IPS-18c (cell line): ENCODE results near the gene FBXO24.

Source experiments
- H3K4me3 ChIP-seq: 2 replicates; pipeline ENCODE4 v1.7.0; 2013; ENCODE audit warnings: low read depth, mild to moderate bottlenecking, low read length, moderate library complexity; ENCODE audit not compliant: insufficient read depth
- H3K9me3 ChIP-seq: one replicate; pipeline ENCODE4 v1.6.1; 2013; ENCODE audit warnings: mild to moderate bottlenecking, low read length, moderate library complexity; ENCODE audit not compliant: control insufficient read depth, insufficient read depth

FBXO24 gene

DNA sequence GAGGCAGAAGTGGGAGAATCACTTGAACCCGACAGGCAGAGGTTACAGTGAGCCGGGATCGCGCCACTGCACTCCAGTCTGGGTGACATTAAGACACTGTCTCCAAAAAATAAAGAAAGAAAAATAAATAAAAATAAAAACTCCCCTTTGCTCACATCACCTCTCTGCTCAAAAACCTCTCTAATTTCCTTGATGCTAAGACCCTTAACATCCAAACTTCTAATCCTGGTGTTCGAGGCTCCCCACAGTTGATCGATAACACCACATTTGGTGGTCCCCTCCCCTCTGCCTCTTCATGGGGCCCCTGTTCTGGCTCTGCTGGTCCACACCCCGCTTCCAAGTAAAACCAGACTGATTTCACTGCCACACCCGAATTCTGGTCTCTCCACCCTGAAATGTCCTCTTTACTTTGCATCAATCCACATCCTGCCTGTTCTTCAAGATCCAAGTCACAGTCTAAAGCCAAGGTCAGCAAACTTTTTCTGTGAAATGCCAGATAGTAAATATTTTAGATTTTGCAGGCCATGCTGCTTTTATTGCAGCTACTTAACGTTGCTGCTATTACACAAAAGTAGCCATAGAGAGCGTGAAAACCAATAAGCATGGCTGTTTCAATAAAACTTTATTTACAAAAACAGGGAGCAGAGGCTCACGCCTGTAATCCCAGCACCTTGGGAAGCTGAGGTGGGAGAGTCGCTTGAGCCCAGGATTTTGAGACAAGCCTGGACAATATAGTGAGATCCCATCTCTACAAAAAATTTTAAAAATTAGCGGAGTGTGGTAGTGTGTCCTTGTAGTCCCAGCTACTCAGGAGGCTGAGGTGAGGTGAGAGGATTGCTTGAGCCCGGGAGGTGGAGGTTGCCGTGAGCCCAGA lies 38.1 kb downstream of the FBXO24 start:
- Histone ChIP-seq H3K4me3 (no peak overlapping the region), H3K9me3 (no peaks in the 10 kb centered on the region)

DNA sequence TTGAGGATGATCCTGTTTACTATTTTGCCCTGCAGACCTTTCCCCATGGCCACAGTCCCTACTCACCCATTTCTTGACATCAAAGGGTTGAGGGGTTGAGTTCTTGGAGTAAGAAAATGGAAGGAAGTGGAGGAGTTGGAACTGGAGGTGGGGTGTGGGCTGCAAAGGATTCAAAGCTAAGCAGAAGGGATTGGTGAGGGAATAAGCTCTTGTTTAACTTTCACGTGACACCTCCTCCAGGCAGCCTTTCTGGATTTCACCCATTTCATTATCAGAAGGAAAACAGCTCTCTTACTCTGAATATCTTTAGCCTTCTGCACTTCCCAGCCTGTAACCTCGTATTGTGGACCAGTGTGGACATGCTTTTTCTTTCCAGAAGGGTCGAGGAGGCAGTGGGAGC lies 39.9 kb downstream of the FBXO24 start:
- no peaks in the 10 kb centered on the region for H3K9me3 ChIP-seq
- H3K4me3 ChIP-seq: peak overlapping the region; percentile 46

DNA sequence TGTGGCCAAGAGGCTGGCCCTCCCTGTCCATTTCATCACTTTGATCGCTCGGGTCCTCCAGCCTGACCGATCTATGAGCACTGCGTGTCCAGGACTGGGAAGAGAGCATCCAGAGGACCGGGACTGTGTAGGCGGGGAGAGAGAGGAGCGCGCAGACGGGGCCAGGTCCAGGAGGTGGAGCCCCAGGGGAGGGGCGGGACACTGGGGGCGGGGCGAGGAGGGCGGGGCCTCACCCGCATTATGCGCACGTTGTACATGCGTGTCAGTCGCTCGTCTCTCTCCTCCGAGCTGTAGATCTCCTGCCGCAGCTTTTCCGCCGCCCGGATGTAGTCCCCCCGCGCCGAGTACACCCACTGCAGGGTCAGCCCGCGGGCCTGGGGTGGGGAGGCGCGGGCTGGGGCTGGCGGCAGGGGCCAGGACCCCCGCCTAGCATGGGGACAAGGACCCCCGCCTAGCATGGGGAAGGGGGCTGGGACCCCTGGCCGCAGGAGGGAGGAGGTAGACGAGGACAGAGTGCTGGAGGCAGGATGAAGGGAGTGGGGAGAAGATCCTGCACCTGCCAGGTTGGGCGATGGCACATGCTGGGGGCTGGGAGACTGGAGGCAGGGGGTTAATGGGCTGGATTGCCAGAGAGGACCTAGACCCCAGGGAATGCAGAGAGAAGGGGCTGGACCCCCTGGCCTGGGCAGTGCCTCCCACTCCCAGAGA lies 40.6 kb downstream of the FBXO24 start:
- H3K4me3 ChIP-seq: peak overlapping the region; percentile 46
- no peaks in the 10 kb centered on the region for H3K9me3 ChIP-seq

DNA sequence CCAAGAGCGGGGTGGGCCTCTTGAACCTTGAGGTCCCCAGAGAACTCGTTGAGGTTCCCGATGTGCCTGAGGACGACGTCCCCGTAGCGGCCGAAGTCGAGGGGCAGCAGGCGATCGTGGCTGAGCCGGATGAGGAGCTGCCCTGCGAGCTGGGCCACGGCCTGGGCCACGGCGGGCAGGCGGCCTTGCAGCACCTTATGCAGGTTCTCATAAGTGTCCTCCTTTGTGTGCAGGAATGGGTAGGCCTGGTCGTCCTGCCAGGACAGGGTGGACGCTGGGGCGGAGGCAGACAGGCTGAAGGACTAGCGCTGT lies 41.1 kb downstream of the FBXO24 start:
- H3K4me3 ChIP-seq: peak overlapping the region; percentile 43
- no peaks in the 10 kb centered on the region for H3K9me3 ChIP-seq

DNA sequence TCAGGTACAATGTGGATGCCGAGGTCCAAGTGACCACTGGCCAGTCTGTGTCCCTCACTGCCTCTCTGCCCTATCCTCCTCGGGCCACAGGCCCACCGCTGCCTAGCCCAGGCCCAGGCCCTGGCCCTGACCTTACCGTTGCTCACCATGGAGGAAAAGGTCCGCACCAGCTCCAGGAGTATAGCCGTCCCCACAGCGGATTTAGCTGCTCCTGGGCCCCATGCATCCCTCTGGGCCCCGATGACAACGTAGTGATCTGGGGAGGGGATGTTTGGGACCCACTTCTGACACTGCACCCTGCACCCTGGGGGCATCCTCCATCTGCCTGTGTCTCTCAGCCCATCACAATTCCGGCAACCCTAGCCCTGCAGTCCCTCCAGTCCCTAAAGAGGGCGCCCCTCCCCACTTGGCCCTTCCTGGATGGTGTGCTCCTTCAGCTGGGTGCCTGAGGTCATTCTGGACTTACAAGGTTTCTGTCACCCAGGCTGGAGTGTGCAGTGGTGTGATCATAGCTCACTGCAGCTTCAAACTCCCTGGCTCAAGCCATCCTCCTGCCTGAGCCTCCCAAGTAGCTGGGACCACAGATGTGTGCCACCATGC lies 43.1 kb downstream of the FBXO24 start:
- no peak overlapping the region for H3K4me3 ChIP-seq
- H3K9me3 ChIP-seq: no peaks in the 10 kb centered on the region

DNA sequence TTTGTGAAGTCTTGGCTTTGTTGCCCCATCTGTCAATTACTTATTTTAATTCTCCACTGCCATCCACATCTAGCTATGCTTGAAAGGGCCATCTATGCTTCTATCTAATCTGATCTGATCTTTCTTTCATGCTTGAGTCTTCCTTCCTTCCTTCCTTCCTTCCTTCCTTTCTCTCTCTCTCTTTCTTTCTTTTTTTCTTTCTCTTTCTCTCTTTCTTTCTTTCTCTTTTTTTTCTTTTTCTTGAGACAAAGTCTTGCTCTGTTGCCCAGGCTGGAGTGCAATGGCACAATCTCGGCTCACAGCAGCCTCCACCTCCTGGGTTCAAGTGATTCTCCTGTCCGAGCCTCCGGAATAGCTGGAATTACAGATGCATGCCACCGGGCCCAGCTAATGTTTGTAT lies 43.9 kb downstream of the FBXO24 start:
- Histone ChIP-seq H3K4me3 (no peak overlapping the region), H3K9me3 (no peaks in the 10 kb centered on the region)

DNA sequence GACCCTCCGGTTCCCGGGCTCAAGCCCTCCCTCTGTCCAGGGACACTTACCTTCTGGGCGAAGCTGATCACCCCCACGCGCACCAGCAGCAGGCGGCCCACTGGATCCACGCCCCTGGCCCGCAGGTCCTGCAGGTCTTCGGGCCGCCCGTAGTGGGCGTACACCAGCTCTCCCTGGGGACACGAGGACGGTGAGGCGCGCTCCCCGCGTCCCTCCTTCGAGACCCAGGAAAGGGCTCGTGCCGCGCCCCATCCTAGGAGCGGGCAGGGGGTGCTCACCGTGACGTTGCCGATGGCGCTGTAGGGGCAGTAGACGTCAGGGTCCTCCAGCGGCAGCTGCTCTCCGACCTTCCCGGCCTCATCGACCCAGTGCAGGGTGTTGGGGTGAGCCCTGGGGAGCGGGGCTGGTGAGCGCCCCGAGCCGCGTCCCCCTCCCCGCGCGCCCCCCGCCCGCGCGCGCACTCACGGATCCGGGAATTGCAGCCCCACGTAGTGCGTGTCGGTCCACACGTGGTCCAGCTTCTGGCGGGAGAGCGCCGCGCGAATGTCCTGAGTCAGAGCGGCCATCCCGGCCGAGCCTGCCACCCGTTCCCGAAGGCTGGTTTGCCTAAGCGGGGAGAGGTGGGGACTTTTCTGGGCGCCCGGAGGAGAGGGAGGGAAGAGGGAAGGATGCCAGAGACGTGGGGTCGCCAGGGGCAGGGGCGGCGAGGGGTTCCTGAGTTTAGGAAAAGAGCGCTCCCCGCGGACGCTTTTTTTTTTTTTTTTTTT lies 47.0 kb downstream of the FBXO24 start:
- no peaks in the 10 kb centered on the region for H3K9me3 ChIP-seq
- peak overlapping the region; percentile 58 for H3K4me3 ChIP-seq

DNA sequence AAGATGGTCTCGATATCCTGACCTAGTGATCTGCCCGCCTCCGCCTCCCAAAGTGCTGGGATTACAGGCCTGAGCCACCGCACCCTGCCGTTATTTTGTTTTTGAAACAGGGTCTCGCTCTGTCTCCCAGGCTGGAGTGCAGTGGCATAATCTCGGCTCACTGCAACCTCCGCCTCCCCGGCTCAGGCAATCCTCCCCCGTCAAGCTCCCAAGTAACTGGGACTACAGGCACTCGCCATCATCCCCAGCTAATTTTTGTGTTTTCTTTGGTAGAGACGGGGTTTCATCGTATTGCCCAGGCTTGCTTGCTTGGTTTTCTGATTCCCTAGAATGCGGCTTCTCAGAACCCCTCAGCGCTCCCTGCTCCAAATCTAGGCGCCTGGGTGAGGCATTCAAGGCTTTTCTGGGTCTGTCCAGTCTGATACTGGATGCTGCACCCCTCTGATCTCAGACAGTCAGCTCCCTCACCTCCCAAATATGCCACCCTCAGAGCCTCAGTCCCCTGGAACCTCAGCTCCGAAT lies 53.9 kb downstream of the FBXO24 start:
- Histone ChIP-seq H3K4me3 (no peak overlapping the region), H3K9me3 (no peaks in the 10 kb centered on the region)

DNA sequence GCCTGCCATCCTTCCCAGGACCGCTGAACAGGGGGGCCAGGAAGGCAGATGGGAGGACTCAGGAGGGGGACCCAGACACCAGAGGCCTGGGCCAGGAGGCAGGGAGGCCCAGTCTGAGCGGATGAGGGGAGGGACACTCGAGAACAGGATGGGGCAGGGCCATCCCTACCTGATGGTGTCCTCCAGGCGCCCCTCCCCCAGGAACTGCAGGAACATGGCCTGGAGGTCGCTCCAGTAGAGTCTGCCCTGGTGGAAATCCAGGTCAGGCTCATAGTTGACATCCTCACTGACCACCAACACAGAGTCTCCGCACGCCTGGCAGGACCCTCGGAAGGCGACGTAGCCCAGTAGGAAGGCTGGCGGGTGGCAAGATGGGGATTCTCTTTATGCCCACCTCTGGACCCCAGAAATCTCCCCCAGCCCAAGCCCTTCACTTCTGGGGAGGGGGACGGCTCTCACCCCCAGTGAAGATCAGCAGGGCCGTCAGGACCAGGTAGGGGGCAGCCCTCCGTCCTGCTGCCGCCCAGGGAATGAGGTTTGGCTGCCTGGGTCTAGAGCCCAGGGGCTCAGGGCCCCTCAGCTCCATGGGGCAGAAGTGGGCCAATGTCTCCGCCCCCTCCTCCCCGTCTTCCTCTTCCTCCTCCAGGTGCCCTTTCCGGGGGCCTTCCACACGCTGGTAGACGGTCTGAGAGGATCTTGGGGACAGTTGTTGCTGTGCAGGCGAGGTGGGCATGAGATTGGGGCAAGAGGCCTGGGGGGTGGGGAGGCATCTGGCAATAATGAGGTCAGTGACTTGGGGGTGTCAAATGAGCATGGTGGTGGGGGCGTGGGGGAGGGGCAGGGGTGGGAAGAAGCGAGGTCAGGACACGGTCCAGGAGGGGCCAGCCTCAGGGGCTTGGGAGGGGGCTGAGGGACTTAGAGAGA lies 54.7 kb downstream of the FBXO24 start:
- Histone ChIP-seq H3K9me3 (no peaks in the 10 kb centered on the region), H3K4me3 (no peak overlapping the region)

DNA sequence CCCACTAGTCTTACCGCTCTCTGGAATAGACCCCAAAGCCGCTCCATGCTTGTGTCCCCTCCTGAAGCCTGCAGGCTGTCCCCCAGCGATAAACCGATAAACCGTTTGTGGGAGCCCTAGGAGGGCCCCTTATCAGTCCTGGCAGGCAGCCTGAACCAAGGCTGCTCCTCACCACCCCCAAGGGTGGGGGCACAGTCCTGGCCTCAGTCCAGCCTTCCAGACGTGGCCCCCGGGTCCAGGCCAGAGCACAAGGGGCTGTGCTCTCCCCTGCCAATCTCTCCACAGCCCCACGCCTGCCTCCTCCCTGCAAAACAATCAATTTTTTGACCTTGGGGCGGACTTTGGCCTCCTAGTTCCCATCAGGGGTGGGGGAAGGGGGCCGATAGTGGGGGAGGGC lies 55.3 kb downstream of the FBXO24 start, which contains the start of gene TFR2:
TSS of gene TFR2 (minus strand) at position 90 of the 397 bp plus-strand sequence. CDS start at position 47, 43 bp downstream.
- H3K4me3 ChIP-seq: no peak within 1 kb of the TSS
- H3K9me3 ChIP-seq: no peaks in the 10 kb centered on the region

DNA sequence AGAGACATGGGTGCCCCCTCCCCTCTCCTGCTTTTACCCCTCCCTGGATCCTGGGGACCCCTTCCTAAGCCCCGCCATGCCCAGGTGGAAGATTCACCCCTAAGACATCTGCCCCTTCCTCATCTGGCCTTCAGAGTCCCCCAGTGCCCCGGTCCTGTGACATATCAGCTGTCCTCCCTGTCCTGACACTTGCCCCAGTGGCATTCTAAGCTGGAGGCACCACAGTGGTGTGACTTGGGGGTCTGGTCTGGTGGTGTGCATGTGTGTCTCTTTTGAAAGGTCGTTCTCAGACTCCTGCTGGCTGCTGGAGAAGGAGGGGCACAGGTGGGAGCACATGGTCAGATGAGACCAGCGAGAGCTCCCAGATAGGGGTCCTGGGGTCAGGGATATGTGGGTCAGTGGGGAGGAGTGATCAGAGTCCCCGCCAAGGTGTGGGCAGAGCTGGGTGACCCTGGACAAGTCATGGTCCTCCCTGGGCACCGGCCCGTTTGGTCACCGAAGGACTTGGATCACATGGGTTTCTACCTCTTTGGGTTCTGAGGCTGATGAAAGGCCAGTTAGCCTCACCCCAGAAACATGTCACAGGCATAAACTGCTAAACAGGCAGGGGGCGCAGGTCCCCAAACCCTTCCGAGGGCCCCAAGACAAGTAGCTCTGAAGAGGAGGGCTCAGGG lies 55.9 kb downstream of the FBXO24 start:
- Histone ChIP-seq H3K4me3 (no peak overlapping the region), H3K9me3 (no peaks in the 10 kb centered on the region)

DNA sequence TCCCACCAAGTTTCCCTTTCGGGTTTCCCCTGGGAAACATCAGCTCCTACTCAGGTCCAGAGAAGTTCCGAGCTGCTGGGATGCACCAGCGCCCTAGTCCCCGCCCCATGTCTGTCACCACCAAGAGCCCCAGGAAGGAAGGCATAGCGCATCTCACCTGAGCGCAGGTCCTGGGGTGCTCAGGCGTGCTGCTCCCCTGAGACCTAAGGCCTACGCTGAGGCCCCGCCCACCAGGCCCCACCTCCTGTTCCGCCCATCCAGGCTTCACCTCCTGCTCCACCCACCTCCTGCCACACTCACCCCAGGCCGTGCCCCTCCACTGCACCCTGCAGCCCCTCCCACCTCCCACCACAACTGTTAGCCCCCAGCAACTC lies 56.4 kb downstream of the FBXO24 start:
- Histone ChIP-seq H3K4me3 (peak overlapping the region; percentile 20; the same call in 1 of the 2 replicates), H3K9me3 (no peaks in the 10 kb centered on the region)

DNA sequence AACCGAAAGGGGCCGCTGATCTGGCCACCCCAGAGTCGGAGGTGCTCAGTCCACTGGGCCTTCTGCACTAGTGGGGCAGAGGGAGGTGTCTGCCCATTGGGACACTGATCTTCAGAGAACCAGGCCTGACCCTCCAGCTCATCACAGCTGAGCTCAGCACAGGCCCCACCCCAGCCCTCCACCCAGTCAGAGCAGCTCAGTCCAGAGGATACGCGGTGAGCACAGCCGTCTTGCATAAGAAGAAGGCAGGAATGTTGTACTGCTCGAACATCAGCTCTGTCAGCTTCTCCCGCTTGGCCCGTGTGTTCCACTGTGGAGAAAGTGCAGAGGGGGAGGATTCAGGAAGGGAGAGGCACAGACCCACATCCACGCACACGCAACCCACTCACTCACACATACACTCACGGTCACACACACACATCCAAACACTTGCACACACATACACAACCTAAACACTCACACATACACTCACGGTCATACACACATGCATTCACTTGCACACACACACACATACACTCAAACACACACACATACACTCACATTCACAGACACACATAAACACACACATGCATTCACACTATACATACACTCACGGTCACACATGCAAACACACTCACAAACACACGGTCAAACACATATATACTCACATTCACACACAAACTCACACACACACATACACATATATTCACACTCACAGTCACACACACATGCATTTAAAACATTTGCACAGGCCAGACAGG lies 63.9 kb downstream of the FBXO24 start:
- no peak overlapping the region for H3K4me3 ChIP-seq
- H3K9me3 ChIP-seq: no peaks in the 10 kb centered on the region
